Liver (tissue), 9 donors: ENCODE results near the gene TMEM161A. TPM values are rescaled to one million over a fixed set of nuclear protein-coding genes. Genes with fewer than 3 reads are reported as not detected.

Source experiments
- DNase-seq: peaks from one replicate; pipeline ENCODE4 v3.0.0-alpha.2; 2017; ENCODE audit warnings: low spot score
- H3K27ac ChIP-seq, 2 donors: one replicate each; pipeline ENCODE4 v1.7.0; 2013; ENCODE audit warnings: inconsistent platforms in 2 of 2, low read length in 2 of 2, control low read depth in 1 of 2, low read depth in 1 of 2, mild to moderate bottlenecking in 1 of 2
- H3K27me3 ChIP-seq, 4 donors: one replicate each; pipeline versions ENCODE4 v1.6.1 to v1.7.0; 2013; ENCODE audit warnings: low read length in 3 of 4, inconsistent platforms in 1 of 4, mild to moderate bottlenecking in 1 of 4, moderate library complexity in 1 of 4; ENCODE audit not compliant: control insufficient read depth in 4 of 4, insufficient read depth in 4 of 4
- H3K36me3 ChIP-seq, 4 donors: one replicate each; pipeline versions ENCODE4 v1.6.1 to v1.7.0; 2013; ENCODE audit warnings: low read length in 3 of 4, mild to moderate bottlenecking in 3 of 4, low read depth in 1 of 4, moderate library complexity in 1 of 4; ENCODE audit not compliant: control insufficient read depth in 4 of 4, insufficient read depth in 3 of 4
- H3K4me1 ChIP-seq, 4 donors: one replicate each; pipeline versions ENCODE4 v1.6.1 to v1.7.0; 2013; ENCODE audit warnings: low read length in 3 of 4, mild to moderate bottlenecking in 3 of 4, moderate library complexity in 1 of 4; ENCODE audit not compliant: control insufficient read depth in 4 of 4, insufficient read depth in 4 of 4
- H3K4me3 ChIP-seq, 3 donors: one replicate each; pipeline versions ENCODE4 v1.6.1 to v1.7.0; 2013; ENCODE audit warnings: low read length in 3 of 3, control low read depth in 1 of 3, low read depth in 1 of 3, mild to moderate bottlenecking in 1 of 3
- H3K9ac ChIP-seq, 2 donors: one replicate each; pipeline ENCODE4 v1.7.0; 2013; ENCODE audit warnings: low read length in 2 of 2, mild to moderate bottlenecking in 2 of 2, moderate library complexity in 2 of 2, control low read depth in 1 of 2, low read depth in 1 of 2
- H3K9me3 ChIP-seq, 4 donors: one replicate each; pipeline versions ENCODE4 v1.6.1 to v1.7.0; 2013; ENCODE audit warnings: low read length in 3 of 4; ENCODE audit not compliant: control insufficient read depth in 4 of 4
- ATF3 ChIP-seq: IDR thresholded peaks from 2 replicates; pipeline ENCODE4 v1.6.1; 2016; ENCODE audit warnings: antibody characterized with exemption
- CTCF ChIP-seq: fragments of 150-350 bp; IDR thresholded peaks from 2 replicates; pipeline ENCODE4 v1.5.1; 2017; ENCODE audit warnings: improper control_type of control experiment, low read depth, low read length; ENCODE audit not compliant: missing input control
- EGR1 ChIP-seq, 2 donors: IDR thresholded peaks; 2 replicates each; pipeline ENCODE4 v1.6.1; 2016 to 2018; ENCODE audit warnings: antibody characterized with exemption in 2 of 2, low read depth in 2 of 2
- GABPA ChIP-seq, 2 donors: IDR thresholded peaks in 1 of 2; conservative IDR thresholded peaks in 1 of 2; 2 replicates each; pipeline ENCODE4 v1.6.1; 2016; ENCODE audit warnings: antibody characterized with exemption in 2 of 2, mild to moderate bottlenecking in 1 of 2, moderate library complexity in 1 of 2
- HNF4A ChIP-seq, 2 donors: conservative IDR thresholded peaks; 2 replicates each; pipeline ENCODE4 v1.6.1; 2016; ENCODE audit warnings: antibody characterized with exemption in 2 of 2, mild to moderate bottlenecking in 2 of 2
- HNF4G ChIP-seq: IDR thresholded peaks from 2 replicates; pipeline ENCODE4 v1.6.1; 2016; ENCODE audit warnings: antibody characterized with exemption
- NR2F2 ChIP-seq: IDR thresholded peaks from 2 replicates; pipeline ENCODE4 v1.6.1; 2016; ENCODE audit warnings: antibody characterized with exemption
- RAD21 ChIP-seq, 2 donors: IDR thresholded peaks; 2 replicates each; pipeline ENCODE4 v1.6.1; 2016; ENCODE audit warnings: antibody characterized with exemption in 2 of 2, mild to moderate bottlenecking in 2 of 2
- REST ChIP-seq: IDR thresholded peaks from 2 replicates; pipeline ENCODE4 v1.6.1; 2016; ENCODE audit warnings: antibody characterized with exemption, mild to moderate bottlenecking
- TAF1 ChIP-seq: conservative IDR thresholded peaks from 2 replicates; pipeline ENCODE4 v1.6.1; 2016; ENCODE audit warnings: antibody characterized with exemption, mild to moderate bottlenecking
- YY1 ChIP-seq: IDR thresholded peaks from 2 replicates; pipeline ENCODE4 v1.6.1; 2016; ENCODE audit warnings: antibody characterized with exemption, mild to moderate bottlenecking
- ZBTB33 ChIP-seq: IDR thresholded peaks from 2 replicates; pipeline ENCODE4 v1.6.1; 2016; ENCODE audit warnings: antibody characterized with exemption
- WGBS: extraction: QIAGEN DNeasy Blood & Tissue Kit; methylation state at CpG from one replicate; pipeline ENCODE4 v1.1.7; 2013; 5-methylcytosine and 5-hydroxymethylcytosine counted together
- polyA plus RNA-seq, 2 donors: library from polyadenylated mRNA; stranded (reverse) in 1 of 2; unstranded in 1 of 2; fragments of 200-250 nt in 1 of 2; fragments of >200 nt in 1 of 2; fragmentation: Nextera tagmentation in 1 of 2; extraction: Ambion mirVana in 1 of 2; gene quantifications; one replicate each; pipeline versions ENCODE4 v1.2.1 to v1.2.3, GENCODE V29; 2013 to 2015
- total RNA-seq, 2 donors: library from RNA; depleted of rRNA; stranded (reverse); fragments of >200 nt; gene quantifications; one replicate each; pipeline ENCODE4 v1.2.3, GENCODE V29; 2014
- donor health status: healthy.
- donor health status: healthy.
- donor health status: healthy.
- donor health status: healthy.
- donor health status: healthy.

Gene TMEM161A
- total and polyA plus RNA-seq, 4 donors = 13.1 to 27.1 (median 24.0) TPM

GRCh38 chr19:19155495-19156219 lies 17.4 kb upstream of the TMEM161A start (continued):
- TF ChIP-seq GABPA (IDR thresholded peaks at IDR 0.05 in 1 of 2, conservative IDR thresholded peaks at IDR 0.05 in 1 of 2) (no peak), ZBTB33 (no peak), HNF4A (conservative IDR thresholded peaks at IDR 0.05) (no peak), RAD21 (IDR thresholded peaks at IDR 0.05) (no peak), NR2F2 (no peak)

- 93% methylated on average over 6 of the region's 6 CpGs for WGBS
- no peaks in the 10 kb centered on the region for H3K9me3 ChIP-seq
Observed at GRCh38 chr19:19154768-19155494, 16.7 kb upstream of the TMEM161A start.

GRCh38 chr19:19152668-19153384 lies 14.5 kb upstream of the TMEM161A start:
- DNase-seq = no peak
- Histone ChIP-seq H3K27me3 (no peaks in the 10 kb centered on the region), H3K4me1 (no peaks in the 10 kb centered on the region), H3K4me3 (no peak overlapping the region), H3K9me3 (no peaks in the 10 kb centered on the region), H3K27ac (no peak overlapping the region), H3K9ac (no peak overlapping the region), H3K36me3 (peaks cover 0 to 10% (median 5%) of the 10 kb centered on the region in 4 donors)
- 81% methylated on average over 13 of the region's 13 CpGs for WGBS
- no peak for TF ChIP-seq HNF4G
- no peak for TF ChIP-seq REST
- TF ChIP-seq GABPA (IDR thresholded peaks at IDR 0.05 in 1 of 2, conservative IDR thresholded peaks at IDR 0.05 in 1 of 2) = no peak
- no peak for TF ChIP-seq EGR1 (IDR thresholded peaks at IDR 0.05; ENCODE audit: low read depth in 2 of 2)
- TF ChIP-seq CTCF = no peak
- no peak for TF ChIP-seq RAD21 (IDR thresholded peaks at IDR 0.05)
- no peak for TF ChIP-seq HNF4A (conservative IDR thresholded peaks at IDR 0.05)
- no peak for TF ChIP-seq TAF1
- TF ChIP-seq NR2F2 = no peak

More at GRCh38 chr19:19154768-19155494, 16.7 kb upstream of the TMEM161A start:
- Histone ChIP-seq H3K27me3 (no peaks in the 10 kb centered on the region), H3K9ac (no peak overlapping the region), H3K36me3 (no peaks in the 10 kb centered on the region), H3K4me1 (no peaks in the 10 kb centered on the region), H3K4me3 (no peak overlapping the region), H3K27ac (no peak overlapping the region)
- TF ChIP-seq ATF3 (no peak), TAF1 (no peak), HNF4A (conservative IDR thresholded peaks at IDR 0.05) (no peak), GABPA (IDR thresholded peaks at IDR 0.05 in 1 of 2, conservative IDR thresholded peaks at IDR 0.05 in 1 of 2) (no peak), RAD21 (IDR thresholded peaks at IDR 0.05) (no peak), YY1 (no peak), ZBTB33 (no peak), NR2F2 (no peak)
- DNase-seq = no peak
